IPS-NIHi7 (cell line): Measurements from ENCODE around the gene P2RX2.

Experiments
- DNase-seq: peaks from one replicate; pipeline ENCODE4 v3.0.0; 2012; ENCODE audit warnings: mixed read lengths; ENCODE audit errors: extremely low spot score

Gene P2RX2

GRCh38 chr12:132603240-132604150 is 15.1 kb upstream of the P2RX2 start:
- DNase-seq = no peak

- DNase-seq = no peak
Measured at GRCh38 chr12:132604151-132604618, 14.4 kb upstream of the P2RX2 start.

- DNase-seq = no peak
Measured at GRCh38 chr12:132604668-132605441, 13.7 kb upstream of the P2RX2 start.

GRCh38 chr12:132605892-132606291 is 12.7 kb upstream of the P2RX2 start:
- DNase-seq = no peak

- no peak for DNase-seq
Measured at GRCh38 chr12:132606466-132606865, 12.1 kb upstream of the P2RX2 start.

GRCh38 chr12:132606927-132607326 is 11.6 kb upstream of the P2RX2 start:
- DNase-seq = no peak

GRCh38 chr12:132608231-132609171 is 10.1 kb upstream of the P2RX2 start:
- DNase-seq = no peak

- DNase-seq = no peak
Measured at GRCh38 chr12:132610051-132610759, 8.4 kb upstream of the P2RX2 start, which contains the start of gene LRCOL1. LRCOL1 (minus strand) TSS chr12:132610582; CDS start chr12:132606251, 4,331 bp downstream.

GRCh38 chr12:132610866-132611602 is 7.5 kb upstream of the P2RX2 start:
- no peak for DNase-seq

- no peak for DNase-seq
Measured at GRCh38 chr12:132611620-132612019, 7.0 kb upstream of the P2RX2 start.

GRCh38 chr12:132614029-132614428 is 4.5 kb upstream of the P2RX2 start:
- no peak for DNase-seq

- peak; percentile 88 for DNase-seq
Measured at GRCh38 chr12:132614861-132615578, 3.6 kb upstream of the P2RX2 start.

GRCh38 chr12:132615579-132616038 is 3.0 kb upstream of the P2RX2 start:
- DNase-seq = no peak

GRCh38 chr12:132617135-132617701 is 1.4 kb upstream of the P2RX2 start:
- no peak for DNase-seq

- peak; percentile 67 for DNase-seq
Measured at GRCh38 chr12:132617822-132618682, 524 bp upstream of the P2RX2 start.

GRCh38 chr12:132619071-132619385 is 452 bp downstream of the P2RX2 start:
- no peak for DNase-seq

GRCh38 chr12:132619386-132620112 is 973 bp downstream of the P2RX2 start:
- DNase-seq = no peak
